ENCODE data around the gene TMX2.
"Not testable (repeated sequence)": the region's sequence is repeated elsewhere in the genome, so short reads cannot be mapped to it uniquely, and the experiment has no call there.

The TMX2 gene

GRCh38 chr11:57675176-57675941, 37.0 kb upstream of the TMX2 start:
- Histone ChIP-seq H3K4me3 (no peak overlapping the region), H3K27ac (no peak overlapping the region), H3K9ac (ENCODE audit: insufficient read length) (no peak overlapping the region), H3K36me3 (ENCODE audit: insufficient read depth, low read length) (peaks cover 59% of the 10 kb centered on the region), H3K9me3 (ENCODE audit: low read depth, low read length) (no peaks in the 10 kb centered on the region)
- TF ChIP-seq POLR2AphosphoS5 (IDR thresholded peaks at IDR 0.05; ENCODE audit: borderline replicate concordance, low read depth, low read length) (no peak), FOXP2 (optimal IDR thresholded peaks at IDR 0.05; ENCODE audit: control extremely low read depth, extremely low read length, insufficient read depth) (no peak), EZH2 (IDR thresholded peaks at IDR 0.05) (no peak)
- no peak for DNase-seq (ENCODE audit: low read depth, low spot score)

GRCh38 chr11:57679396-57679795, 33.0 kb upstream of the TMX2 start:
- TF ChIP-seq EZH2 (IDR thresholded peaks at IDR 0.05), result no peak

GRCh38 chr11:57680552-57680874, 31.9 kb upstream of the TMX2 start:
- no peak overlapping the region for H3K27ac ChIP-seq
- TF ChIP-seq FOXP2 (optimal IDR thresholded peaks at IDR 0.05; ENCODE audit: control extremely low read depth, extremely low read length, insufficient read depth) (no peak), POLR2AphosphoS5 (IDR thresholded peaks at IDR 0.05; ENCODE audit: borderline replicate concordance, low read depth, low read length) (no peak), EZH2 (IDR thresholded peaks at IDR 0.05) (no peak)
- no peaks in the 10 kb centered on the region for H3K9me3 ChIP-seq (ENCODE audit: low read depth, low read length)
- no peak overlapping the region for H3K4me3 ChIP-seq
- H3K36me3 ChIP-seq (ENCODE audit: insufficient read depth, low read length), result peaks cover 54% of the 10 kb centered on the region
- no peak overlapping the region for H3K9ac ChIP-seq (ENCODE audit: insufficient read length)
- DNase-seq (ENCODE audit: low read depth, low spot score), result no peak

More at GRCh38 chr11:57679396-57679795, 33.0 kb upstream of the TMX2 start:
- Histone ChIP-seq H3K9ac (ENCODE audit: insufficient read length) (no peak overlapping the region), H3K36me3 (ENCODE audit: insufficient read depth, low read length) (peaks cover 58% of the 10 kb centered on the region), H3K4me3 (no peak overlapping the region), H3K9me3 (ENCODE audit: low read depth, low read length) (no peaks in the 10 kb centered on the region), H3K27ac (no peak overlapping the region)
- DNase-seq (ENCODE audit: low read depth, low spot score), result no peak

DNA sequence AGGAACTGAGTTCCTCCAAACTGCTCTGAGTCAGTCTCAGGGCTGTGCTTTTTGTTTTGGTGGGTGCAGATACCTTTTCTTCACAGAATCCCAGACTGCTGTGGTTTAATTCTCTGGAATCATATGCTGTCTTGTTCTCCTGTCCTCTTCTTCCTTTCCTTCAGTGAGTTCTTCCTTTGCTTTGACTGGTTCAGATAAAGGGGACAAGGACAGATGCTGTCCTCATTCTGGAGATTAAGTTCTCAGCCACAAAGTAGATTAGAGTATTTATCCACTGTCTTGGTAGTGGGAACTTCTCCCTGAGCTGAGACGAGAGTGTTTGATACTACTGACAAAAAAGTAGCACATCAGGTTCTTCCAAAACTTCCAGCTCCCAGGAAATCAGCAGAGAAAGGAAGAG, 31.2 kb upstream of the TMX2 start:
- H3K4me3 ChIP-seq, result no peak overlapping the region
- H3K27ac ChIP-seq, result no peak overlapping the region
- DNase-seq (ENCODE audit: low read depth, low spot score), result no peak
- H3K36me3 ChIP-seq (ENCODE audit: insufficient read depth, low read length), result peaks cover 53% of the 10 kb centered on the region
- no peak overlapping the region for H3K9ac ChIP-seq (ENCODE audit: insufficient read length)
- no peaks in the 10 kb centered on the region for H3K9me3 ChIP-seq (ENCODE audit: low read depth, low read length)
- TF ChIP-seq EZH2 (IDR thresholded peaks at IDR 0.05) (no peak), FOXP2 (optimal IDR thresholded peaks at IDR 0.05; ENCODE audit: control extremely low read depth, extremely low read length, insufficient read depth) (no peak), POLR2AphosphoS5 (IDR thresholded peaks at IDR 0.05; ENCODE audit: borderline replicate concordance, low read depth, low read length) (no peak)

DNA sequence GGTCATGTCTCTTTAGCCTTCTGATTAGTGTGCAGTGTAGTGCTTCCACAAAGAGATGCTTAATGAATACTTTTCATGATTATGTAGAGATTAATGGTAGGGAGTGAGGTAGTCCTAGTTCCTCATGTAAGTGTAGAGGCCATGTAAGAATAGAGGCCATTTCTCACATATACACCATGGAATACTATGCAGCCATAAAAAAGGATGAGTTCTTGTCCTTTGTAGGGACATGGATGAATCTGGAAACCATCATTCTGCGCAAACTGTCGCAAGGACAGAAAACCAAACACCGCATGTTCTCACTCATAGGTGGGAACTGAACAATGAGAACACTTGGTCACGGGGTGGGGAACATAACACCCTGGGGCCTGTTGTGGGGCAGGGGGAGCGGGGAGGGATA, 21.9 kb upstream of the TMX2 start:
- not testable (repeated sequence) for H3K9me3 ChIP-seq (ENCODE audit: low read depth, low read length); H3K4me3 ChIP-seq; DNase-seq (ENCODE audit: low read depth, low spot score); H3K9ac ChIP-seq (ENCODE audit: insufficient read length); H3K27ac ChIP-seq
- peaks cover 73% of the 10 kb centered on the region for H3K36me3 ChIP-seq (ENCODE audit: insufficient read depth, low read length)

GRCh38 chr11:57698843-57699365, 13.5 kb upstream of the TMX2 start:
- peaks cover 77% of the 10 kb centered on the region for H3K36me3 ChIP-seq (ENCODE audit: insufficient read depth, low read length)
- H3K9ac ChIP-seq (ENCODE audit: insufficient read length), result no peak overlapping the region
- H3K27ac ChIP-seq, result no peak overlapping the region
- no peak for DNase-seq (ENCODE audit: low read depth, low spot score)
- TF ChIP-seq POLR2AphosphoS5 (IDR thresholded peaks at IDR 0.05; ENCODE audit: borderline replicate concordance, low read depth, low read length) (no peak), EZH2 (IDR thresholded peaks at IDR 0.05) (no peak), FOXP2 (optimal IDR thresholded peaks at IDR 0.05; ENCODE audit: control extremely low read depth, extremely low read length, insufficient read depth) (no peak)
- no peaks in the 10 kb centered on the region for H3K9me3 ChIP-seq (ENCODE audit: low read depth, low read length)
- no peak overlapping the region for H3K4me3 ChIP-seq

DNA sequence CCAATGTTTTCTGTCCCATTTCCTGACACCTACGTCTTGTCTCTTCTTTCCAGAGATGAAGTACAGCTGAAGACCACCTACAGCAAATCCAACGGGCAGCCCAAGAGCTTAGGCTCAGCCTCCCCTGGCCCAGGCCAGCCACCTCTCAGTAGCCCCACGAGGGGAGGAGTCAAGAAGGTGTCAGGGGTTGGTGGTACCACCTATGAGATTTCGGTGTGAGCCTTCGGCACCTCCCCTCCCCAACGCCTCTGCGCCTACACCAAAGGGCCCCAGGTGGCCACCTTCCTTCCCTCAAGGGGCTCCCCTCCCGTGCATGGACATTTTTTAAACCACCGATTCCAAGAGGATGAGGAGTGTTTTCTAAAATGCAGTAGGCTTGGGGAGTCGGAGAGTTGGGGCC, 12.6 kb upstream of the TMX2 start:
- Histone ChIP-seq H3K9me3 (ENCODE audit: low read depth, low read length) (no peaks in the 10 kb centered on the region), H3K27ac (no peak overlapping the region), H3K4me3 (no peak overlapping the region), H3K9ac (ENCODE audit: insufficient read length) (no peak overlapping the region), H3K36me3 (ENCODE audit: insufficient read depth, low read length) (peaks cover 77% of the 10 kb centered on the region)
- no peak for TF ChIP-seq EZH2 (IDR thresholded peaks at IDR 0.05)
- no peak; the same call in 1 of the 2 replicates for TF ChIP-seq POLR2AphosphoS5 (IDR thresholded peaks at IDR 0.05; ENCODE audit: borderline replicate concordance, low read depth, low read length)
- no peak for TF ChIP-seq FOXP2 (optimal IDR thresholded peaks at IDR 0.05; ENCODE audit: control extremely low read depth, extremely low read length, insufficient read depth)
- DNase-seq (ENCODE audit: low read depth, low spot score), result no peak

GRCh38 chr11:57700425-57700824, 12.0 kb upstream of the TMX2 start:
- TF ChIP-seq FOXP2 (optimal IDR thresholded peaks at IDR 0.05; ENCODE audit: control extremely low read depth, extremely low read length, insufficient read depth), result no peak
- TF ChIP-seq EZH2 (IDR thresholded peaks at IDR 0.05), result no peak
- TF ChIP-seq POLR2AphosphoS5 (IDR thresholded peaks at IDR 0.05; ENCODE audit: borderline replicate concordance, low read depth, low read length), result no peak
- Histone ChIP-seq H3K9me3 (ENCODE audit: low read depth, low read length) (no peaks in the 10 kb centered on the region), H3K4me3 (no peak overlapping the region), H3K9ac (ENCODE audit: insufficient read length) (no peak overlapping the region), H3K27ac (no peak overlapping the region), H3K36me3 (ENCODE audit: insufficient read depth, low read length) (peaks cover 76% of the 10 kb centered on the region)
- DNase-seq (ENCODE audit: low read depth, low spot score), result no peak

GRCh38 chr11:57703341-57703740, 9.1 kb upstream of the TMX2 start:
- Histone ChIP-seq H3K9ac (ENCODE audit: insufficient read length) (no peak overlapping the region), H3K9me3 (ENCODE audit: low read depth, low read length) (no peaks in the 10 kb centered on the region), H3K36me3 (ENCODE audit: insufficient read depth, low read length) (peaks cover 60% of the 10 kb centered on the region), H3K27ac (0 out of 2 replicates have a peak overlapping the region, but pooled peaks have one; percentile 36), H3K4me3 (no peak overlapping the region)
- DNase-seq (ENCODE audit: low read depth, low spot score), result no peak
- TF ChIP-seq EZH2 (IDR thresholded peaks at IDR 0.05) (no peak), FOXP2 (optimal IDR thresholded peaks at IDR 0.05; ENCODE audit: control extremely low read depth, extremely low read length, insufficient read depth) (no peak), POLR2AphosphoS5 (IDR thresholded peaks at IDR 0.05; ENCODE audit: borderline replicate concordance, low read depth, low read length) (no peak)
